A673 (cell line): ENCODE measurements around the gene THADA.

Experiments used
- EZH2 ChIP-seq: fragments of 200-600 bp; sonication (generic); IDR thresholded peaks from 2 replicates; pipeline ENCODE4 v1.6.1; 2017; ENCODE audit warnings: borderline replicate concordance, low read depth, mild to moderate bottlenecking, mixed read lengths, antibody characterized with exemption, low read length; ENCODE audit not compliant: poor library complexity, severe bottlenecking
- TF ChIP-seq, protein P1 (sequence below): fragments of 300-800, 200-600 bp; sonication (generic); conservative IDR thresholded peaks from 2 replicates; pipeline ENCODE4 v1.5.1; 2017; ENCODE audit warnings: low read depth, mild to moderate bottlenecking, antibody characterized with exemption, low read length, moderate library complexity, mixed read lengths

DNA sequence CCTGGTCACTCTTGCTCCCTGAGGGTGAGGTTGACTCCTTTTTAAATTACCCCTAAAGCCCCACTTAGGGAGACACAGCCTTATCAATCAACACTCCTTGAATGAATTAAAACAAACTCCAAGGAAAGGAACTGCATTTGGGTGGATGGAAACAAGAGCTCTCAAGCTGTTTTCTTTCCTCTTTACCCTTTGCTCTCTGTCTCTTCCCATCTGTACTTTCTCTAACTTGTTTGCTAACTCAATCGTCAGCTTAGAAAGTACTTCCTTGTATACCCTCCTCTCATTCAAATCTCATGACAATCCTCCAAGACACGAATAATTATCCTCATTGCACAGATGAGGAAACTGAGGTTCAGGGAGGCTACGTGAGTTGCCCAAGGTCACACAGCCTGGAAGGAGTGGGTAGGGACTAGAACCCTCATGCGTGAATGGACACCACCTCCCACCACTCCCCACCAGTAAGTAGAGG, 402.2 kb downstream of the THADA start:
- TF ChIP-seq, protein P1, sequence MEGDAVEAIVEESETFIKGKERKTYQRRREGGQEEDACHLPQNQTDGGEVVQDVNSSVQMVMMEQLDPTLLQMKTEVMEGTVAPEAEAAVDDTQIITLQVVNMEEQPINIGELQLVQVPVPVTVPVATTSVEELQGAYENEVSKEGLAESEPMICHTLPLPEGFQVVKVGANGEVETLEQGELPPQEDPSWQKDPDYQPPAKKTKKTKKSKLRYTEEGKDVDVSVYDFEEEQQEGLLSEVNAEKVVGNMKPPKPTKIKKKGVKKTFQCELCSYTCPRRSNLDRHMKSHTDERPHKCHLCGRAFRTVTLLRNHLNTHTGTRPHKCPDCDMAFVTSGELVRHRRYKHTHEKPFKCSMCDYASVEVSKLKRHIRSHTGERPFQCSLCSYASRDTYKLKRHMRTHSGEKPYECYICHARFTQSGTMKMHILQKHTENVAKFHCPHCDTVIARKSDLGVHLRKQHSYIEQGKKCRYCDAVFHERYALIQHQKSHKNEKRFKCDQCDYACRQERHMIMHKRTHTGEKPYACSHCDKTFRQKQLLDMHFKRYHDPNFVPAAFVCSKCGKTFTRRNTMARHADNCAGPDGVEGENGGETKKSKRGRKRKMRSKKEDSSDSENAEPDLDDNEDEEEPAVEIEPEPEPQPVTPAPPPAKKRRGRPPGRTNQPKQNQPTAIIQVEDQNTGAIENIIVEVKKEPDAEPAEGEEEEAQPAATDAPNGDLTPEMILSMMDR: no peak
- no peak for TF ChIP-seq EZH2
